GM18909 (cell line): ENCODE data around the gene FEM1C.

Experiments
- ATAC-seq: cut with Tn5 transposase; IDR thresholded peaks from one replicate; pipeline ENCODE4 v1.9.1; 2021; ENCODE audit warnings: mild to moderate bottlenecking; ENCODE audit not compliant: unreplicated experiment, poor library complexity

FEM1C gene, protein sequence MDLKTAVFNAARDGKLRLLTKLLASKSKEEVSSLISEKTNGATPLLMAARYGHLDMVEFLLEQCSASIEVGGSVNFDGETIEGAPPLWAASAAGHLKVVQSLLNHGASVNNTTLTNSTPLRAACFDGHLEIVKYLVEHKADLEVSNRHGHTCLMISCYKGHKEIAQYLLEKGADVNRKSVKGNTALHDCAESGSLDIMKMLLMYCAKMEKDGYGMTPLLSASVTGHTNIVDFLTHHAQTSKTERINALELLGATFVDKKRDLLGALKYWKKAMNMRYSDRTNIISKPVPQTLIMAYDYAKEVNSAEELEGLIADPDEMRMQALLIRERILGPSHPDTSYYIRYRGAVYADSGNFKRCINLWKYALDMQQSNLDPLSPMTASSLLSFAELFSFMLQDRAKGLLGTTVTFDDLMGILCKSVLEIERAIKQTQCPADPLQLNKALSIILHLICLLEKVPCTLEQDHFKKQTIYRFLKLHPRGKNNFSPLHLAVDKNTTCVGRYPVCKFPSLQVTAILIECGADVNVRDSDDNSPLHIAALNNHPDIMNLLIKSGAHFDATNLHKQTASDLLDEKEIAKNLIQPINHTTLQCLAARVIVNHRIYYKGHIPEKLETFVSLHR

DNA sequence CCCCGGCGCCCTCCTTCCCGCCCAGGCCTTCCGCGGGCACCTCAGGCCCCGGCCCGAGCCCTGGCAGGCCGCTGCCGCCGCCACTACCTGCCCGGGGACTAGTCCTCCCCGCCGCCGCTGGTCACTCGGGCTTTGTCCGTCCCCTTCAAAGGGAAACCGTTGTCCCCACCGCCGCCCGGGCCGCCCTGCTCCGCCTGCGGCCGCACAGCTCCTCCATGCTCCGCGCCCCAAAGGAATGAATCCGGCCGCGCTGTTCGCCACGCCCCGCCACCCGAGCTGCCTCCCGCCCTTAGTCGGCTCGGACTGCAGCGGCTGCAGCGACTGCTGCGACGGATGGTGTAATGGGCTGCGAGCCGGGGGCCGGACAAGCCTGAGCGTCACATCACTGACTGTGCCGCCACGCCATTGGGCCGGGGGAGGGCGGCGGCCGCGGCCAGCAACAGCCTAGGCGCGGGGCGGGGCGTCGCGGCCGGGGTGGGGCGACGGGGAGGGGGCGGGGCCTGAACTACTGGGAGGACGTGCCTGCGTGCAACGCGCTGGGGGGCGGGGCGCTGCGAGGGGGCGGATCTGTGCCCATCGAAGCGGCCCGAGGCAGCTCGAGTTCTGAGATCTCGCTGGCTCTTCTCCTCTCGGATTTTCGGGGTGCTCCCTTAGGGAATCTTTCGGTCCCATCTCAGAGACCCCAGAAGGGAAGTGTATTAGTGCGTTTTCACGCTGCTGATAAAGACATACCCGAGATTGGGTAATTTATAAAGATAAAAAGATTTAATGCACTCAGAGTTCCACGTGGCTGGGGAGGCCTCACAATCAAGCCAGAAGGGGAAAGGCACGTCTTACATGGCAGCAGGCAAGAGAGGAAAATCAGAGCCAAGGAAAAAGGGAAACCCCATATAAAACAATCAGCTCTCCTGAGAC is at the start of gene FEM1C:
Gene FEM1C (minus strand): TSS at position 340 of the 915 bp plus-strand sequence. CDS start 1,282 bp downstream, outside the sequence.
- ATAC-seq, result peak; percentile 98

DNA sequence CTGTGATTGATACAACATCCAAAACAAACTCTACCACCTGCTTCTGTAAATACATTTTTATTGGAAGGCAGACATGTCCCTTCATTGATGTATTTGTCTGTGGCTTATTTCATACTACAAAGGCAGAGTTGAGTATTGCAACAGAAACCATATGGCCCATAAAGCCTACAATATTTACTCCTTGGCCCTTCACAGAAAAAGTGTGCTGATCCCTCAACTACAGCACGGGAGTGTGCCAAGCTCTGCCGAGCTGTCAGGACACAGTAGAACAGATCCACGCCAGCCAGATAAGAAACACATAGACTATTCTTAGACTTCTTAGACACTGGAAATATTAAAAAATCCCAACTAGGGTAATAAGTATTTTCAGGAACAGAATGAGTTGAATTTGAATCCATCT is 44.5 kb upstream of the FEM1C start:
- no peak for ATAC-seq

DNA sequence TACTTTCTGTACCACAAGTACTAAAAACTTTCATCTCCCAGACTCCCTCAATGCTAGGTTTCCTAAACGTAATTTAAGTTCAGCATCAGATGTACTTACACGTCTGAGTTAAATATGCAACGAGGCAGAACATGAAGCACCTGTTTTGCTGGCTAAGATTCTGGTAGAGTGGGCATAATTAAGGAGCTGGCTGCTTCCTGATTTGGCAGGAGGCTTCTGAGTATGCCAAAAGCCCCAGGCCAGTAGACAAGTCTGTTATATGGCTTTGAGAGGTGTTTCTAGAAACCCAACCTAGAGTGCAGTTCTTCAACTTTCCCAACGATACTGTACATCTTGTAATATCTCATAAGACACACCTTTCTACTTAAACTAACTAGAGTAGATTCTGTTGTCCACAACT is 44.1 kb upstream of the FEM1C start:
- ATAC-seq, result no peak

DNA sequence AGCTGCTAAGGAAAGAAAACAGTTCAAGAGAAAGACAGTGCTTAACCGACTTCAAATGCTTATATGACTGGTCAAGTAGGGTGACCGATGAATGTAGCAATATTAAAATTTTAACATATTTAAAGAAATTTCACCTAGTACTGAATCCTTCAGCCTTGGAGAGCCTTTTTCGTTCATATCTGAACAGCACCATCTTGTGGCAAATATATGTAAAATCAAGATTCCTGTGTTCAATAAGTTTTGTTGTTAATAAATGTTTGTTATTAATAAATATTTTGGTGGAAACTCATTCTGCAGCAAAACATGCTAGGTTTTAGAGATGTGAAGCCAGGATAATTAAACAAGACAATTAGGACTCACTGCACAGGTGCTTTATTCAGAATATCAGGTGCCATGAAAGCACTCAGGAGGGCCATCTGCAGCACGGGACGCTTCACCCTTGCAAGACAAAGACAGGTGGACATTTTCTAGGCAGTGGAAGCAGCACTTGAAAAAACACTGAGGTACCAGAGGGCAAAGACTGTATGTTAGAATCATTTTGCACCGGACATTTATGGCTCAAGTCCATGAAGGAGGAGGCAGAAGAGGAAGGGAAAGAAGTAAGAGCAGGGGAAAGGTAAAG is 42.1 kb upstream of the FEM1C start:
- peak; percentile 46 for ATAC-seq

DNA sequence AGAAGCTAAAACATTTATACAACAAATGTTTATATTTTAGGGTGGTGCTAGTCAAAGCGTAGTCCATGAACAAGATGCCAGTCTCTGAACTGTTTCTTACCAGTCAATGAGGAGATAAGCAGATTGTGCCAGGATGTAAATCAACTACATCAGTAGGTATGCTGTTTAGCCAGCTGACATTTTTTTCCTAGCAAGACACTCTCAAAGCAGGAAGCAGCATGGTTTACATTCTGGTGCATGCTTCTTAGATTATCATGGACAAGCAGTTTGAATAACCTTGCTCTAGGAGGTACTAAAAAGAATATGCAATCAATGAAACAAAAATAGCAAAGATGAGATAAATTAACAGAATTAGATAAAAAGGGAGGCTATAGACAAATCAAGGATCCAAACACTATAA is 40.7 kb upstream of the FEM1C start:
- no peak for ATAC-seq

DNA sequence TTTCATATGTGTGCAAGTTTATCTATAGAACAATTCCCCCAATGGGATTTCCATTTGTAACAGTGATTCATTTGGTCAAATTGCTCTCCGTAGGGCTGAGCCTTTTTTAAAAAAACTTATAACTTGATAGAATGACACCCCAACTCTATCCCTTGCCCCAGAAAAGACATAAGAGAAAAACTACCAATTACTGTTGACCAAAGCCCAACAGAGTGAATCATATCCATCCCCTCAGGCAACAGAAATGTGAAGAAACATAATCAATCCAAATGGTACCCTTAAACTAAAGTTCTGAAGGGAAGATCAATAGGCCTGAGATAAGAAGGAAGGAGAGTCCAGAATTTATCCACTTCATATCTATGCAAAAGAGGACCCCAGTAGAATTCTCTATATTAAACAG is 39.9 kb upstream of the FEM1C start:
- no peak for ATAC-seq

DNA sequence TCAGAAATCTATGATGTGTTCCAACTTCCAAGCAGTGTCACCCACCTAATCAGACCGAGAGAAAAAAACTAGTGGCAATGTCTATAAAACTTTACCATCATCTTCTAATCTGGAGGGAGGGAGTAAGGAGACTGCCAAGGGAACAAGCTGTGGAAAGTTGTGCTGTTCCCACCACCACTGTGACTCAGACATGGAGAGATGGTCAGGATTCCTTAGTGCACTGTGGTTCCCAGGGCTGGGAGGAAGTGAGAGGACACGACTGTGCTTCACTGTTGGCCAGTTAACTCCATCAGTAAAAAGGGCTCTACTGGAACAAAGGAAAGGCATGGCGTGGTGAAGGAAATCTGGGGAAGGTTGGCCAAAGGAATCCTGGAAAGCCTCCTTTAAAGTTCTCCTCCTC is 38.9 kb upstream of the FEM1C start:
- no peak for ATAC-seq

DNA sequence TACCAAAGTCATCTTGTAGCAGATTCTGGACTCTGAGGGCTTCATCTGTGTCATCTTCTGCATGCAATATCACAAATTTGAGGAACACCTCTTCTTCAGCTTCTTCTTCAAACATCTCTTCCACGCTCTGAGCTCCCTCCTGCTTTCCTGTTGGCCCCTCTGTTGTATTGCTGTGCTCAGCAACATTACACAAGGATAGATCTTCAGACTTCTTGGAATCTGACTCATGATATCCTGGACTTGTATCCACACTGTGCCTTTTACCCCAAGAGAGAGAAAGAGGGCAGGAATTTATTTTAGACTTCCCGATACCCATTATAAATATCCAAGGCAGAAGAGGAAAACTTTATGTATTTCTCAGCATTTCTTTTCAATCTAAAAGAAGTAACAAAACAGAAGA is 36.4 kb upstream of the FEM1C start:
- ATAC-seq, result no peak

DNA sequence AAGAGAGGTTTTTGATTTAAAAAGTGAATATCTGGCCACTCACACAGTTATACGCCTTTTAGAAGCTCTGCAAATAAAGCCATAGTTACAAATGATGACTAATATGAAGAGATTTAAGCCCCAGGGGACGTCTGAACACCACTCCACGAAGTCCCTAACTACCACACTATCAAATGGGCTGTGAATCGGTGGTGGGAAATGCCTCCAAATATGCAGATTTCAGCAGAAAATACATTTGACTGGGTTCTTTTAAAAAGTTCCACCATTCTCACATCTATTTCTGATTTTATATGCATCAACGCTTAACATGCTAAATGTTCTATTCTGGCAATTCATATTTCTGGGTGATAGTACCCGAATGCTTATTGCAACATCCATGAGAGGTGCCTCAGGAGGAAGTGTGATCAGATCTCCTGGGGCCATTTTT is 35.2 kb upstream of the FEM1C start:
- peak; percentile 73 for ATAC-seq

DNA sequence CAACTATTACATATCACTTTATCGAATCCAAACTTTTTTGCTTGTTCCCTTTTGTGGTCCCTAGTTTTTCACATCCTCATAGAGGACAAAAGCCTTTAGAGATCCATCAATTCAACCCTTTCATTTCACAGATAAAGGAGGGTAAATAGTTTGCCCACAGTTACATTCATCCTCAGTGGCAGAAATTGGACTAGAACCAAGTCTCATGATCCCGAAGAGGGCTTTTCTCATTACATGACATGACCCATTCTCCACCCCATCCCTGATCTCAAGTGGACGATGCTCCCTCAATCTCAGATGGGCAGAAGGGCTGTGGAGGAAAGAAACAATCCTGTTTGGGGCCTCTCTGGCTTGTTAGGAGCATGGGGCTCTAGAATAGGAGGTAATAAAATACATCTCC is 34.6 kb upstream of the FEM1C start:
- peak; percentile 14 for ATAC-seq

DNA sequence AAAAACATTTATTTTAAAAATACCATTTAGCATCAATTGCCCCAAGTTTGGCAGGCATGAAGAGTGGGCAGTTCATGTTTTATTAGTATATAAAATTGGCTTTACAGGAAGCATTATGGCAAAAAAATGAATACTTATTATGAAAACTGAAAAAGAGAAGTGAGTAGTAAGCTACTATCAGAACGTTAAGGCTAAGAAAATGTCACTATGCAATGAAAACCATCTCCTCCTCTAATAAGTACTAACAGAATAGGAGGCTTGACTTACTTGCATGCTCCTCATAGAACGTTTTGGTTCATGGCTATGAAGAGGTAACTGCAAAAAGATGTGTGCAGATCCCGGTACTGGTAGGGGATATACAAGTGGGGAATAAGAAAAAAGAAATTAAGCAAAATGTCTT is 34.1 kb upstream of the FEM1C start:
- ATAC-seq, result peak; percentile 68

DNA sequence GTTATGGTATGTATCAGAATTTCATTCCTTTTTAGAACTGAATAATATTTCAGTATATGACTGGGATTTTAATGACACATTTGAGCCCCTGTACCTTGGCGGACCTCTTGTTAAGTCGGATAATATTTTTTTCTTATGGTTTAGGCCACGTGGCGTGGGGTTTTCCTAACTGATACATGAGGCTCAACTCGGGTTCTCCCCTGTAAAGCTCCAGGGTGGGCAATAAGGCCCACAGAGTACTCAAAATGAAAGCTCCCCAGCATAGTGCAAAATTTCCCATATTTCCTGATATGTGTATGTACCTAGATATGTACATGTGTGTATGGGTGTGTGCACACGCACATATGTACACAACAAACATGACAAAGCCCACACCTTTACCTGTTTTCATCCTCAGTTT is 33.2 kb upstream of the FEM1C start:
- ATAC-seq, result no peak

DNA sequence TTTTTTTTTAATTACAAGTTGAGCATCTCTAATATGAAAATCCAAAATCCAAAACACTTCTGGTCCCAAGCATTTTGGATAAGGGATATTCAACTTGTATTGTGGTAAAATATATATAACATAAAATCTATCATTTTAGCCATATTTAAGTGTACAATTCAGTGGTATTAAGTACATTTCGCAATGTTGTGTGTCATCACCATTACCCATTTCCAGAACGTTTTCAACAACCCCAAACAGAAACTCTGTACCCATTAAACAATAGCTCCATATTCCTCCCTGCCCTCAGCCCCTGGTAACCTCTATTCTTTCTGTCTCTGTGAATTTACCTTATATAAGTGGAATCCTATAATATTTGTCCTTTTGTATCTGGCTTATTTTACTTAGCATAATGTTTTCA is 32.8 kb upstream of the FEM1C start:
- ATAC-seq, result no peak

DNA sequence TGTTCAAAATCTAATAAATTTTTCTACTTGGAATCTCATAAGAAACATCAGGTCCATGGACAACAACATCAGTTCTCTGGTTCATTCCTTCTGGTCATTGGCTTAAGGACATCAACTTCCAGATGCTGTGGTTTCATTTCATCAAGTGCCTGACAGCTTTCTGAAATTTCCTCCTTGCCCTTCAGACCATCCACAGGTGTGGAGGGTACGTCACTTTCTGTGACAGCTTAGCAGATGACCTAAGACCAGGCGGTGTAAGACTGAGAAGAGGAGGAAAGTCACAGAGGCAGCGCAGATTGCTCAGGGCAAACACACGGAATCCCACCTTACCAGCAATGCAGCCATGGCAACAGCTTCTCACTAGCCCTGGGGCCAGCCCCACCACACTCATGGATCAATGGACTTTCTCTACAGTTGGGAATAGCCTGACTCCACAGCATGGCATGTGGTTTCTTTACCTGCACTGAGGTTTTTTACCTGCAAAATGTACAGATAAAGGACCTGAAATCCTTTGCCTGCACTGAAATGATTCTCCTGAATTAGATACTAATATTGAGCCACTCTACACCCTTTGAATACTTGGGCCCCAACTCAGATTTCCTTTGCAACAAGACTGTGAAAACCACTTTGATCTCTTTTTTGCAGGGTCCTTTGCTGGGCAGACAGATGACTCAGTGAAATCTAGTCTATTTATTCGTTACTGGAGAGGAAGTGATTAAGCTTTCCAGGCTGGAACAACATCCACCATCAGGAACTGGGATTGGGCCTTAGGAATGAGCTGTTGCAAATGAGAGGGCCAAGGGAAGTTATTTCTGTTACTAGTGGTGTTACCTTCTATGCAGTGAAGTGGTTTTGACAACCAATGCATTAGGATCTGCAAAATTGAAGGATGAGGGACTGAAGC is 30.8 kb upstream of the FEM1C start:
- no peak for ATAC-seq

DNA sequence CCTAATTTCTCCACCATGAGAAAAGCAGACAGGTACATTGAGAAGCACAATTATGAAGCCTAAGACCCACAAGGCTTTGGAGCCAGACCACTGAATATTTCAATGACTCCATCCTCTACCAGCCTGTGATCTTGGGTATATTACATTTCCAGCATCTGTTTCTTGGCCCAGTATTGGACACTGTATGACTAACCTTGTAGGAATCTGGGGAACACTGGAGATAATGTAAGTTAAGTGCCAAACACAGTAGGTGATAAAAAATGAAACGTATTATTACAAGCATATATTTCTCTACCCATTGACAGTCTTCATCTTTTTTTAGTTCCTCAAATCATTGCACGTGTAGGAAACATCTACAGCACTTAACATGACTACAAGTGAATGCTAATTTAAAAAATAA is 28.6 kb upstream of the FEM1C start:
- no peak for ATAC-seq

DNA sequence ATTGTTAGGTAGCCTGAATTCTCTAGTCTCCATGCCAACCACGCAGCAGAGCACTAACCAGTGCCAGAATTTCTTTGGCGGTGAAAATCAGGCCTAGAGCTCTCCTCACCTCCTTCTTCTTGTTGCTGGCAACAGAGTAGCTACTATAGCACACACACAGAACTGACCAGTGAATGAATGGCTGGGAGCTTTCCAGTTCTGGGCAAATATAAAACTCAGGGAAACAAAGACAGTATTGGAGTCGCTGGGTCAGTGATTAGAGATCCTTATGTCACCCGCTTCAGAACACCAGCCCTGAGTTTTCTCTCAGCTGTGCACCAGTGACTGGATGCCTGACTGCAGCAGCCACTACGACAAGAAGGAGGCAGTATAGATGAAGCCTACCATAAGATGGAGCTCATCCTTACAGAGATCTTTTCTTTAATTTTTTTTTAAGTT is 26.9 kb upstream of the FEM1C start:
- ATAC-seq, result no peak

DNA sequence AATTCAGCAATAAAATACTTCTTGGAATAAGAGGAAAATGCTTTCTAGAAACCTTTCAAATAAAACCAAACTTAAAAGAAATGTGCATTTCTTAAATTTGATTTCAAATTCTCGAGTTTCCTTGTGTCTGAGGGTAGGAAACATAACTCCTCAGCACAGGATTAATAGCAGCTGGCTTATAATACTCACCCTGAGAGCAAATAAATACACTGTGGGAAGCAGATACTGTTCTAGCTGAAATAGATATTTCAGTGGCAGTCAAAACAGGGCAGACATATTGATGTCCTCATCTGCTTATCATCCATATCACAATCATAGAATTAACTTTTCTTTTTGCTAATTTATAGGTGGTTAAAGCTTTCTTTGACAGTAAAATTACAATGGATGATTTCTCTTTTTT is 24.1 kb upstream of the FEM1C start:
- no peak for ATAC-seq

DNA sequence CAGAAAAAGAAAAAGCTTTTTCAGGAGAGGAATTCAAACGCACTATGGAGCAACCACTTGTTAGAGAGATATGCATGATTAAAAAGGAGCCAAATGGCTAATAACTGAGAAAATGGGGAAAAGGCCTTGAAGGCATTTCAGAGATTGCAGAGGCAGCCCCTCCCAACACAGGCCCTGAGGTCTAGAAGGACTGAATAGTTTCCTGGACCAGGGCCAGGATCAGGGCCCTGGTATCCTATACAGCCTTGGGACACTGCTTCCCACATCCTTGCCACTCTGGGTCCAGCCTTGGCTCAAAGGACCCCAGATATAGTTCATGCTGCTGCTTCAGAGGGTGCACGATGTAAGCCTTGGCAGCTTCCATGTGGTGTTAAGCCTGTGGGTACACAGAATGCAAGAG is 20.7 kb upstream of the FEM1C start:
- no peak for ATAC-seq

DNA sequence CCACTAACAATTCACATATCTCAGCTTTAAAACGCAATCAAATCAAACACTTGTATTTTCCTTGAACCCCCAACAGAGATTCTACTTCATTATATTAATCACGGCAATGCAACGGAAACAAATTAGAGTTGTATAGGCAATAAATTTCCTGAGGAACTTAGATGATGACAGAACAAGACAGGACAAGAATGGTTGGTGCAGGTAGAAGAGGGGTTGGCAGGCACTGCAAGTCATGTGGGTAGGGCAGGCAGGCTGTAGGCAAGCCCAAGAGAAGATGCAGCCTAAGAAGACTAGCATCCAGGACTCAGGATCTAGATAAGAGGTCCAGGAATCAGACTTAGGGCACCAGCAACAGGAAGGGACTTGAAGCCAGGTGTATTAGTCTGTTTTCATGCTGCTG is 16.6 kb upstream of the FEM1C start:
- ATAC-seq, result no peak
